ENCODE measurements around the gene UBE2E2. TPM values are rescaled to one million over a fixed set of nuclear protein-coding genes. Genes with fewer than 3 reads are reported as not detected.

The UBE2E2 gene
- total RNA-seq, 2 experiments from 2014 or later, result 14.1 to 20.2 TPM

DNA sequence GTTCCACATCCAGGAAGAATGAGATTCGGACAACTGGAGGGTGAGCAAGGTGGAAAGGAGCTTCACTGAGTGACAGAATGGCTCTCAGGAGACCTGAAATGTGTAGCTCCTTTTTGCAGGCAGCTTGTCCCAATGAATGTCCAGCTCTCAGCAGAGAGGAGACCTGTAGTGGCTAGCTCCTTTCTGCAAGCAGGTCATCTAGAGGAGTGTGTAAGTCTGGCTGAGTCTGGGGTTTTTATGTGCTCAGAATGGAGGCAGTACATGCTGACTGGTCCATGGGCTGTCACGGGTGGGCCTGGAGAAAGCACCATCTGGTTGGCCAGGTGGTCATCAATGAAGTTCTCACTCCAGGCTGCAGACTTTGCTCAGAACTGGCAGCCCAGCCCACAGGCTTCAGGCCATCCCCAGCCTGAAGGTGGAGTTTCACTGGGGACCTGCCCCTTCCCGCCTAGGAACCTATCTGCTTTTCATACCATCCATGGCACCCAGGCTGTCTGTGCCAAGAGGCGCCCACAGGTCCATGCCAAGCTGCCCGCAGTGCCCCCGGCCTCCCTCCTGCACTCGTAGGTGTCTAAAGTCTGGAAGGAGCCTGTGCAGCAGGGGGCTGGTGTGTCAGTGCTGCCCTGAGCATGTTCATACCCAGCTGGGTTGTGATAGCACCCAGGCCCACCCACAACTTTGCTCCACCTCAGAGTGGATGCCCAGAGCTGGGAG is 276.6 kb downstream of the UBE2E2 start:
- H3K36me3 ChIP-seq (ENCODE audit: insufficient read depth, low read length), result no peaks in the 10 kb centered on the region
- no peaks in the 10 kb centered on the region for H3K27me3 ChIP-seq (ENCODE audit: control insufficient read depth in 1 of 2, insufficient read depth in 2 of 2, low read length in 2 of 2)
- H3K27ac ChIP-seq (ENCODE audit: low read depth in 1 of 2, low read length in 2 of 2), result no peak overlapping the region
- no peak for DNase-seq
- no peaks in the 10 kb centered on the region for H3K4me1 ChIP-seq (ENCODE audit: insufficient read depth, low read length)
- no peak for ATAC-seq (ENCODE audit: poor library complexity)
- no peak overlapping the region for H3K4me3 Mint-ChIP-seq
- TF ChIP-seq, protein P1, sequence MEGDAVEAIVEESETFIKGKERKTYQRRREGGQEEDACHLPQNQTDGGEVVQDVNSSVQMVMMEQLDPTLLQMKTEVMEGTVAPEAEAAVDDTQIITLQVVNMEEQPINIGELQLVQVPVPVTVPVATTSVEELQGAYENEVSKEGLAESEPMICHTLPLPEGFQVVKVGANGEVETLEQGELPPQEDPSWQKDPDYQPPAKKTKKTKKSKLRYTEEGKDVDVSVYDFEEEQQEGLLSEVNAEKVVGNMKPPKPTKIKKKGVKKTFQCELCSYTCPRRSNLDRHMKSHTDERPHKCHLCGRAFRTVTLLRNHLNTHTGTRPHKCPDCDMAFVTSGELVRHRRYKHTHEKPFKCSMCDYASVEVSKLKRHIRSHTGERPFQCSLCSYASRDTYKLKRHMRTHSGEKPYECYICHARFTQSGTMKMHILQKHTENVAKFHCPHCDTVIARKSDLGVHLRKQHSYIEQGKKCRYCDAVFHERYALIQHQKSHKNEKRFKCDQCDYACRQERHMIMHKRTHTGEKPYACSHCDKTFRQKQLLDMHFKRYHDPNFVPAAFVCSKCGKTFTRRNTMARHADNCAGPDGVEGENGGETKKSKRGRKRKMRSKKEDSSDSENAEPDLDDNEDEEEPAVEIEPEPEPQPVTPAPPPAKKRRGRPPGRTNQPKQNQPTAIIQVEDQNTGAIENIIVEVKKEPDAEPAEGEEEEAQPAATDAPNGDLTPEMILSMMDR (IDR thresholded peaks at IDR 0.05), result no peak
- intact Hi-C loops (cut with DNase I, micrococcal nuclease), result no loop called here
- CTCF ChIA-PET, result no interaction called here
- peaks cover 12% of the 10 kb centered on the region for H3K9me3 Mint-ChIP-seq
- H3K27me3 Mint-ChIP-seq, result no peaks in the 10 kb centered on the region
- POLR2A ChIA-PET, result no interaction called here
- H3K9me3 ChIP-seq (ENCODE audit: control insufficient read depth in 1 of 2, insufficient read depth in 1 of 2, low read length in 2 of 2), result peaks cover 8 to 18% of the 10 kb centered on the region in 2 experiments
- H3K27ac Mint-ChIP-seq, result no peak overlapping the region
- no peak overlapping the region for H3K4me3 ChIP-seq (ENCODE audit: low read length)
- H3K4me1 Mint-ChIP-seq (ENCODE audit: low read depth), result peaks cover 13% of the 10 kb centered on the region
- H3K36me3 Mint-ChIP-seq (ENCODE audit: low read depth), result peaks cover 19% of the 10 kb centered on the region

DNA sequence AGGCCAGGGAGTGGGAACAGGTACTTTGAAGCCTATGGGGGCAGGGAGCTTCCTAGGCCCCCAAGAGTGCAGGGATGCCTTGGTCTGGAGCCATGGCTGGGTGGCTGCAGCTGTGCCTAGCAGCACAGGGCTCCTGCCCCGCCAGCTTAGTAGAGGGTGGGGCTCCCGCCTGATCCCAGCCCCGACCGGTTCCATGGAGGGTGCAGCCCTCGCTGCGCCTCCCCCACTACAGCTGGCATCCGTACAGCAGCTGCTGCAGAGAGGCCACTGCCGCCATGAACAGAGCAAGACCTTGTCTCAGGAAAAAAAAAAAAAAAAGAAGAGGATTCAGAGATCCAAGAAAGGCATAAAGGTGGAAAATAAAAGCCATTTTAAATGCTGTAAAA is 277.2 kb downstream of the UBE2E2 start:
- ATAC-seq (ENCODE audit: poor library complexity), result no peak
- POLR2A ChIA-PET, result no interaction called here

DNA sequence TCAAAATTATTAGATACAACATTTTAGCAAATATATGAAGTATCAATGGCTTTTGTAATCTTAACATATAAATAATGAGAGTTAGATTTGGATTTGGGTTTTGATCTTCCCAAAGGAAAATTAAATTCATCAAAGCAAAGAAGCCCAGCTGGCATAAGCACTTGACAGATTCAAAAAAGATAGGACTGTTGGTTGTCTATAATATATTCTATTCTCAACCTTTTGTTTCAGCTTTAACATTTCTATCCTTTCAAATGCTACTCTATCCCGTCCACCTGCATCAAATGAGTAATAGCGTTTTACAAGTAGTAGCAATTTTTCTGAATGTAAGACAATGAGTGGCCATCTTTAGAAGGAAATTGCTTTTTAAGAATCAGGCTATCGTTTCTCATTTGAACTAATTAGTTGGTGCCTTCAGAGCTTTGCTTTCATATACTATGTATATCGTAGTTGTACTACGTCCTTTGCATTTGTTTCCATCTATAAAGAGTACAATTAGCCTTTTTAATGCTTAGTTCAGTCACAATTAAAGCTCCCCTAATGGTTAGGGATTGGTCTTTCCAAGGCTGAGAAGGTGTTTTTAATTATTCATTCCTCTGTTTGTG is 278.0 kb downstream of the UBE2E2 start:
- Histone ChIP-seq H3K4me3 (ENCODE audit: low read length) (no peak overlapping the region), H3K4me1 (ENCODE audit: insufficient read depth, low read length) (no peaks in the 10 kb centered on the region), H3K9me3 (ENCODE audit: control insufficient read depth in 1 of 2, insufficient read depth in 1 of 2, low read length in 2 of 2) (peaks cover 12 to 23% of the 10 kb centered on the region in 2 experiments), H3K27ac (ENCODE audit: low read depth in 1 of 2, low read length in 2 of 2) (no peak overlapping the region), H3K36me3 (ENCODE audit: insufficient read depth, low read length) (no peaks in the 10 kb centered on the region), H3K27me3 (ENCODE audit: control insufficient read depth in 1 of 2, insufficient read depth in 2 of 2, low read length in 2 of 2) (no peaks in the 10 kb centered on the region)
- Mint-ChIP-seq H3K4me1 (ENCODE audit: low read depth) (no peaks in the 10 kb centered on the region), H3K4me3 (no peak overlapping the region), H3K36me3 (ENCODE audit: low read depth) (peaks cover 24% of the 10 kb centered on the region), H3K27me3 (no peaks in the 10 kb centered on the region), H3K27ac (no peak overlapping the region), H3K9me3 (peaks cover 9% of the 10 kb centered on the region)
- ChIA-PET CTCF (interaction anchor here (1.0 kb wide), 1 partner anchor 10 kb away, joined by 3 read pairs; no protein-coding TSS in a partner anchor), POLR2A (no interaction called here)
- no peak for ATAC-seq (ENCODE audit: poor library complexity)
- intact Hi-C loops (cut with DNase I, micrococcal nuclease), result no loop called here
- TF ChIP-seq, protein P1 (IDR thresholded peaks at IDR 0.05), result no peak
- no peak for DNase-seq

More for the DNA sequence above, 277.2 kb downstream of the UBE2E2 start:
- CTCF ChIA-PET, result no interaction called here
- Mint-ChIP-seq H3K27me3 (no peaks in the 10 kb centered on the region), H3K36me3 (ENCODE audit: low read depth) (peaks cover 19% of the 10 kb centered on the region), H3K9me3 (peaks cover 12% of the 10 kb centered on the region), H3K4me3 (no peak overlapping the region), H3K27ac (no peak overlapping the region), H3K4me1 (ENCODE audit: low read depth) (peaks cover 7% of the 10 kb centered on the region)
- intact Hi-C loops (cut with DNase I, micrococcal nuclease), result no loop called here
- no peak for DNase-seq
- Histone ChIP-seq H3K4me1 (ENCODE audit: insufficient read depth, low read length) (no peaks in the 10 kb centered on the region), H3K36me3 (ENCODE audit: insufficient read depth, low read length) (no peaks in the 10 kb centered on the region), H3K27ac (ENCODE audit: low read depth in 1 of 2, low read length in 2 of 2) (no peak overlapping the region), H3K9me3 (ENCODE audit: control insufficient read depth in 1 of 2, insufficient read depth in 1 of 2, low read length in 2 of 2) (peaks cover 8 to 18% of the 10 kb centered on the region in 2 experiments), H3K27me3 (ENCODE audit: control insufficient read depth in 1 of 2, insufficient read depth in 2 of 2, low read length in 2 of 2) (no peaks in the 10 kb centered on the region), H3K4me3 (ENCODE audit: low read length) (no peak overlapping the region)
- TF ChIP-seq, protein P1 (IDR thresholded peaks at IDR 0.05), result no peak

Data from CD4-positive, alpha-beta T cell (primary cell).